ENCODE results near the gene PFDN2.
A peak's percentile ranks its signal among the peaks of the same experiment; 100 is the strongest.
"Not testable (repeated sequence)": the region's sequence is repeated elsewhere in the genome, so short reads cannot be mapped to it uniquely, and the experiment has no call there.

The PFDN2 gene

GRCh38 chr1:161139766-161140165 lies 21.9 kb upstream of the PFDN2 start:
- no peak for FAIRE-seq
- peak; percentile 36 for DNase-seq (ENCODE audit: low spot score)

GRCh38 chr1:161138431-161138830 lies 20.6 kb upstream of the PFDN2 start:
- no peak for FAIRE-seq
- no peak for DNase-seq (ENCODE audit: low spot score)

GRCh38 chr1:161137881-161138280 lies 20.0 kb upstream of the PFDN2 start:
- DNase-seq (ENCODE audit: low spot score) (no peak), FAIRE-seq (no peak)

GRCh38 chr1:161133220-161133740 lies 15.4 kb upstream of the PFDN2 start:
- FAIRE-seq (no peak), DNase-seq (ENCODE audit: low spot score) (no peak)

- DNase-seq (ENCODE audit: low spot score) (peak; percentile 91), FAIRE-seq (no peak)
Observed at GRCh38 chr1:161132410-161133219, 14.8 kb upstream of the PFDN2 start, which contains the start of gene DEDD. Gene DEDD, minus strand, starts transcription at chr1:161132667. Its CDS starts 8,205 bp downstream, at chr1:161124462.

- no peak for DNase-seq (ENCODE audit: low spot score)
- no peak for FAIRE-seq
Observed at GRCh38 chr1:161131523-161132409, 13.9 kb upstream of the PFDN2 start.

GRCh38 chr1:161130266-161130665 lies 12.4 kb upstream of the PFDN2 start:
- FAIRE-seq (no peak), DNase-seq (ENCODE audit: low spot score) (no peak)

GRCh38 chr1:161128591-161129420 lies 11.0 kb upstream of the PFDN2 start:
- no peak for DNase-seq (ENCODE audit: low spot score)
- FAIRE-seq: no peak

- no peak for FAIRE-seq
- DNase-seq (ENCODE audit: low spot score): no peak
Observed at GRCh38 chr1:161127649-161128048, 9.8 kb upstream of the PFDN2 start.

- FAIRE-seq (no peak), DNase-seq (ENCODE audit: low spot score) (no peak)
Observed at GRCh38 chr1:161122967-161123366, 5.1 kb upstream of the PFDN2 start.

GRCh38 chr1:161121834-161122233 lies 4.0 kb upstream of the PFDN2 start:
- DNase-seq (ENCODE audit: low spot score) (no peak), FAIRE-seq (no peak)

- DNase-seq (ENCODE audit: low spot score) (no peak), FAIRE-seq (no peak)
Observed at GRCh38 chr1:161121042-161121650, 3.3 kb upstream of the PFDN2 start.

- DNase-seq (ENCODE audit: low spot score) (peak; percentile 56), FAIRE-seq (no peak)
Observed at GRCh38 chr1:161119092-161119903, 1.5 kb upstream of the PFDN2 start.

- not testable (repeated sequence) for DNase-seq (ENCODE audit: low spot score); FAIRE-seq
Observed at GRCh38 chr1:161115961-161116360, 1.9 kb downstream of the PFDN2 start.

- peak; percentile 53 for FAIRE-seq
- DNase-seq (ENCODE audit: low spot score): peak; percentile 68
Observed at GRCh38 chr1:161115132-161115711, 2.6 kb downstream of the PFDN2 start.

GRCh38 chr1:161114556-161114955 lies 3.3 kb downstream of the PFDN2 start:
- FAIRE-seq (no peak), DNase-seq (ENCODE audit: low spot score) (no peak)

- FAIRE-seq (no peak), DNase-seq (ENCODE audit: low spot score) (no peak)
Observed at GRCh38 chr1:161113915-161114314, 3.9 kb downstream of the PFDN2 start.

GRCh38 chr1:161111527-161111926 lies 6.3 kb downstream of the PFDN2 start:
- FAIRE-seq (no peak), DNase-seq (ENCODE audit: low spot score) (no peak)

- DNase-seq (ENCODE audit: low spot score) (no peak), FAIRE-seq (no peak)
Observed at GRCh38 chr1:161111117-161111516, 6.7 kb downstream of the PFDN2 start.
